ENCODE data around the gene SYT8. TPM values are rescaled to one million over a fixed set of nuclear protein-coding genes. Genes with fewer than 3 reads are reported as not detected.
"Not testable (repeated sequence)": the region's sequence is repeated elsewhere in the genome, so short reads cannot be mapped to it uniquely, and the experiment has no call there.

The SYT8 gene
- total RNA-seq, 5 donors from 2014 or later (not counting 1 experiment from before 2014, with no cell fraction given): not detected

DNA sequence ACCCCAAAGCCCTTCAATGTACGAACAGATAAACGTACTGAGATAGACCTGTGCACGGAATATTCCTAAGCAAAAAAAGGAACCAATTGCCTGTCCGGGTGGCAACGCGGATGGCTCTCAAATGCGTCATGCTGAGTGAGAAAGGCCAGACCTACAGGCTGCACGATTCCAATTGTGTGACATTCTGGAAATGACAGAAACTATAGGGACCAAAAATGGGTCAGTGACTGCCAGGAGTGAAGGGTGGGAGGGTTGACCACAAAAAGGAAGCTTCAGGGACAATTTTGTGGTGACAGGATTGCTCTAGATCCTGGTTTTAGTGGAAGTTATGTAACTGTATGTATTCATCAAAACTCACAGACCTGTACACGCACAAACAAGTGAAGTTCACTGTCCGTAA lies 24.0 kb upstream of the SYT8 start:
- Mint-ChIP-seq H3K27ac (no peak overlapping the region), H3K4me3 (no peak overlapping the region), H3K27me3 (peaks cover 8 to 11% of the 10 kb centered on the region in 2 donors), H3K9me3 (no peaks in the 10 kb centered on the region), H3K4me1 (no peaks in the 10 kb centered on the region), H3K36me3 (no peaks in the 10 kb centered on the region)
- CTCF ChIA-PET: no interaction called here
- Histone ChIP-seq H3K27ac (ENCODE audit: low read length) (no peak overlapping the region), H3K36me3 (ENCODE audit: control insufficient read depth in 2 of 2, extremely low read depth in 1 of 2, insufficient read depth in 1 of 2, low read length in 1 of 2) (no peaks in the 10 kb centered on the region), H3K4me1 (ENCODE audit: control insufficient read depth in 1 of 2, extremely low read depth in 1 of 2, insufficient read depth in 2 of 2, low read length in 2 of 2) (no peaks in the 10 kb centered on the region), H3K27me3 (replicated peaks in 1 of 2; ENCODE audit: control insufficient read depth in 2 of 2, extremely low read depth in 1 of 2, insufficient read depth in 2 of 2, low read length in 1 of 2) (peaks cover 5 to 21% of the 10 kb centered on the region in 2 experiments), H3K9me3 (no peaks in the 10 kb centered on the region), H3K4me3 (ENCODE audit: control insufficient read depth in 1 of 2, extremely low read depth in 1 of 2, low read length in 1 of 2) (no peak overlapping the region)
- WGBS (ENCODE audit: insufficient coverage): 49% methylated on average over 6 of the region's 10 CpGs
- ATAC-seq (replicated peaks in 1 of 4): no peak
- no peak for DNase-seq
- POLR2A ChIA-PET: interaction anchor here (0.6 to 0.7 kb wide), 2 partner anchors 21 to 617 kb away, joined by 3 to 11 read pairs; no protein-coding TSS in a partner anchor

- Histone ChIP-seq H3K36me3 (ENCODE audit: control insufficient read depth in 2 of 2, extremely low read depth in 1 of 2, insufficient read depth in 1 of 2, low read length in 1 of 2) (no peaks in the 10 kb centered on the region), H3K4me1 (ENCODE audit: control insufficient read depth in 1 of 2, extremely low read depth in 1 of 2, insufficient read depth in 2 of 2, low read length in 2 of 2) (no peaks in the 10 kb centered on the region), H3K4me3 (ENCODE audit: control insufficient read depth in 1 of 2, extremely low read depth in 1 of 2, low read length in 1 of 2) (no peak overlapping the region), H3K27me3 (replicated peaks in 1 of 2; ENCODE audit: control insufficient read depth in 2 of 2, extremely low read depth in 1 of 2, insufficient read depth in 2 of 2, low read length in 1 of 2) (peaks cover 5 to 20% of the 10 kb centered on the region in 2 experiments), H3K9me3 (no peaks in the 10 kb centered on the region), H3K27ac (ENCODE audit: low read length) (no peak overlapping the region)
- Mint-ChIP-seq H3K27ac (no peak overlapping the region), H3K9me3 (peaks cover 0 to under 1% (median 0%) of the 10 kb centered on the region in 3 donors), H3K27me3 (peaks cover 8 to 11% of the 10 kb centered on the region in 2 donors), H3K36me3 (no peaks in the 10 kb centered on the region), H3K4me3 (no peak overlapping the region), H3K4me1 (no peaks in the 10 kb centered on the region)
- DNase-seq (no peak), ATAC-seq (replicated peaks in 1 of 4) (no peak)
- POLR2A ChIA-PET: no interaction called here
- 86% methylated on average over 5 of the region's 5 CpGs for WGBS (ENCODE audit: insufficient coverage)
- CTCF ChIA-PET: interaction anchor here in 1 of 2 donors (0.6 kb wide), 1 partner anchor 111 kb away, joined by 3 read pairs; no protein-coding TSS in a partner anchor
Measured at GRCh38 chr11:1812274-1812673, 22.5 kb upstream of the SYT8 start.

GRCh38 chr11:1812801-1813200 lies 22.0 kb upstream of the SYT8 start:
- no peaks in the 10 kb centered on the region for H3K36me3 ChIP-seq (ENCODE audit: control insufficient read depth in 2 of 2, extremely low read depth in 1 of 2, insufficient read depth in 1 of 2, low read length in 1 of 2)
- POLR2A ChIA-PET: no interaction called here
- DNase-seq: no peak
- H3K36me3 Mint-ChIP-seq: no peaks in the 10 kb centered on the region
- no peak overlapping the region for H3K27ac ChIP-seq (ENCODE audit: low read length)
- H3K9me3 ChIP-seq: no peaks in the 10 kb centered on the region
- CTCF ChIA-PET: no interaction called here
- H3K4me3 ChIP-seq (ENCODE audit: control insufficient read depth in 1 of 2, extremely low read depth in 1 of 2, low read length in 1 of 2): no peak overlapping the region
- H3K27me3 ChIP-seq (replicated peaks in 1 of 2; ENCODE audit: control insufficient read depth in 2 of 2, extremely low read depth in 1 of 2, insufficient read depth in 2 of 2, low read length in 1 of 2): peaks cover 5 to 20% of the 10 kb centered on the region in 2 experiments
- no peaks in the 10 kb centered on the region for H3K4me1 ChIP-seq (ENCODE audit: control insufficient read depth in 1 of 2, extremely low read depth in 1 of 2, insufficient read depth in 2 of 2, low read length in 2 of 2)
- H3K4me1 Mint-ChIP-seq: no peaks in the 10 kb centered on the region
- H3K9me3 Mint-ChIP-seq: peaks cover 0 to 6% (median 0%) of the 10 kb centered on the region in 3 donors
- peaks cover 3 to 11% of the 10 kb centered on the region in 2 donors for H3K27me3 Mint-ChIP-seq
- H3K4me3 Mint-ChIP-seq: no peak overlapping the region
- 89% methylated on average over 9 of the region's 15 CpGs for WGBS (ENCODE audit: insufficient coverage)
- no peak for ATAC-seq (replicated peaks in 1 of 4)
- no peak overlapping the region for H3K27ac Mint-ChIP-seq

GRCh38 chr11:1813356-1813755 lies 21.4 kb upstream of the SYT8 start:
- H3K9me3 Mint-ChIP-seq; POLR2A ChIA-PET; H3K4me3 ChIP-seq (ENCODE audit: control insufficient read depth in 1 of 2, extremely low read depth in 1 of 2, low read length in 1 of 2); H3K36me3 ChIP-seq (ENCODE audit: control insufficient read depth in 2 of 2, extremely low read depth in 1 of 2, insufficient read depth in 1 of 2, low read length in 1 of 2); DNase-seq; ATAC-seq (replicated peaks in 1 of 4); H3K4me1 ChIP-seq (ENCODE audit: control insufficient read depth in 1 of 2, extremely low read depth in 1 of 2, insufficient read depth in 2 of 2, low read length in 2 of 2); H3K4me3 Mint-ChIP-seq; H3K27ac ChIP-seq (ENCODE audit: low read length); H3K27ac Mint-ChIP-seq; H3K36me3 Mint-ChIP-seq; H3K9me3 ChIP-seq; H3K4me1 Mint-ChIP-seq; CTCF ChIA-PET: not testable (repeated sequence)
- H3K27me3 Mint-ChIP-seq: peaks cover 0 to 11% of the 10 kb centered on the region in 2 donors
- 87% methylated on average over 7 of the region's 9 CpGs for WGBS (ENCODE audit: insufficient coverage)
- H3K27me3 ChIP-seq (replicated peaks in 1 of 2; ENCODE audit: control insufficient read depth in 2 of 2, extremely low read depth in 1 of 2, insufficient read depth in 2 of 2, low read length in 1 of 2): peaks cover 5 to 20% of the 10 kb centered on the region in 2 experiments

DNA sequence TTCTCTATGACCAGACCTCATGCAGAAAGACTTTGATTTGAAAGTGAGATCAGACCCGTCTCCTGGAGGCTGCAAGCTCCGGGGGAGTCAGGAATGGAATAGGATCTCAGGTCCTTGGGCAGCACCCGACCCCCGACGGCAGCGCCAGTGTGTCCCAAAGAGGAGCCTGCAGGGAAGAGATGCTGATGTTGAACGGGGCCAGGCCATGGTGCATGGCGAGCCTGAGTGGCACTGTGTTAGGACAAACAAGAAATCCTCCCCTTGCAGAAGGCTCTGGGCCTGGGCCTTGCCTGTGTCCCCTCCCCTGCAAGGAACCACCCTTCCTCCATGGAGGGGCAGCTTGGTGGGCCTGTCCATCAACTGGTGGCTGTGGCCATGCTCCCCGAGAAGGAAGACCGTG lies 20.1 kb upstream of the SYT8 start:
- DNase-seq (no peak), ATAC-seq (replicated peaks in 1 of 4) (no peak)
- H3K4me3 Mint-ChIP-seq: no peak overlapping the region
- Histone ChIP-seq H3K36me3 (ENCODE audit: control insufficient read depth in 2 of 2, extremely low read depth in 1 of 2, insufficient read depth in 1 of 2, low read length in 1 of 2) (no peaks in the 10 kb centered on the region), H3K9me3 (no peaks in the 10 kb centered on the region), H3K27ac (ENCODE audit: low read length) (no peak overlapping the region), H3K27me3 (replicated peaks in 1 of 2; ENCODE audit: control insufficient read depth in 2 of 2, extremely low read depth in 1 of 2, insufficient read depth in 2 of 2, low read length in 1 of 2) (peaks cover 5 to 20% of the 10 kb centered on the region in 2 experiments), H3K4me1 (ENCODE audit: control insufficient read depth in 1 of 2, extremely low read depth in 1 of 2, insufficient read depth in 2 of 2, low read length in 2 of 2) (no peaks in the 10 kb centered on the region), H3K4me3 (ENCODE audit: control insufficient read depth in 1 of 2, extremely low read depth in 1 of 2, low read length in 1 of 2) (no peak overlapping the region)
- ChIA-PET POLR2A (no interaction called here), CTCF (no interaction called here)
- peaks cover 0 to 11% of the 10 kb centered on the region in 2 donors for H3K27me3 Mint-ChIP-seq
- H3K36me3 Mint-ChIP-seq: no peaks in the 10 kb centered on the region
- H3K9me3 Mint-ChIP-seq: peaks cover 0 to 9% (median 0%) of the 10 kb centered on the region in 3 donors
- no peaks in the 10 kb centered on the region for H3K4me1 Mint-ChIP-seq
- no peak overlapping the region for H3K27ac Mint-ChIP-seq
- 80% methylated on average over 10 of the region's 10 CpGs for WGBS (ENCODE audit: insufficient coverage)

- Histone ChIP-seq H3K4me1 (ENCODE audit: control insufficient read depth in 1 of 2, extremely low read depth in 1 of 2, insufficient read depth in 2 of 2, low read length in 2 of 2) (no peaks in the 10 kb centered on the region), H3K36me3 (ENCODE audit: control insufficient read depth in 2 of 2, extremely low read depth in 1 of 2, insufficient read depth in 1 of 2, low read length in 1 of 2) (no peaks in the 10 kb centered on the region), H3K27me3 (replicated peaks in 1 of 2; ENCODE audit: control insufficient read depth in 2 of 2, extremely low read depth in 1 of 2, insufficient read depth in 2 of 2, low read length in 1 of 2) (peaks cover 5 to 20% of the 10 kb centered on the region in 2 experiments), H3K9me3 (no peaks in the 10 kb centered on the region), H3K4me3 (ENCODE audit: control insufficient read depth in 1 of 2, extremely low read depth in 1 of 2, low read length in 1 of 2) (no peak overlapping the region), H3K27ac (ENCODE audit: low read length) (no peak overlapping the region)
- Mint-ChIP-seq H3K36me3 (no peaks in the 10 kb centered on the region), H3K27ac (no peak overlapping the region), H3K9me3 (peaks cover 0 to 9% (median 0%) of the 10 kb centered on the region in 3 donors), H3K4me1 (no peaks in the 10 kb centered on the region), H3K27me3 (peaks cover 0 to 11% of the 10 kb centered on the region in 2 donors), H3K4me3 (no peak overlapping the region)
- ChIA-PET CTCF (no interaction called here), POLR2A (no interaction called here)
- ATAC-seq (replicated peaks in 1 of 4) (no peak), DNase-seq (no peak)
- WGBS (ENCODE audit: insufficient coverage): 78% methylated on average over 6 of the region's 8 CpGs
Measured at GRCh38 chr11:1815311-1815710, 19.5 kb upstream of the SYT8 start.

GRCh38 chr11:1815751-1816150 lies 19.0 kb upstream of the SYT8 start:
- H3K4me1 Mint-ChIP-seq: no peaks in the 10 kb centered on the region
- H3K9me3 Mint-ChIP-seq: peaks cover 0 to 9% (median 0%) of the 10 kb centered on the region in 3 donors
- WGBS (ENCODE audit: insufficient coverage): 80% methylated on average over 5 of the region's 7 CpGs
- no peak overlapping the region for H3K4me3 Mint-ChIP-seq
- Histone ChIP-seq H3K4me3 (ENCODE audit: control insufficient read depth in 1 of 2, extremely low read depth in 1 of 2, low read length in 1 of 2) (no peak overlapping the region), H3K9me3 (no peaks in the 10 kb centered on the region), H3K4me1 (ENCODE audit: control insufficient read depth in 1 of 2, extremely low read depth in 1 of 2, insufficient read depth in 2 of 2, low read length in 2 of 2) (no peaks in the 10 kb centered on the region), H3K27me3 (replicated peaks in 1 of 2; ENCODE audit: control insufficient read depth in 2 of 2, extremely low read depth in 1 of 2, insufficient read depth in 2 of 2, low read length in 1 of 2) (peaks cover 2 to 20% of the 10 kb centered on the region in 2 experiments), H3K27ac (ENCODE audit: low read length) (no peak overlapping the region), H3K36me3 (ENCODE audit: control insufficient read depth in 2 of 2, extremely low read depth in 1 of 2, insufficient read depth in 1 of 2, low read length in 1 of 2) (no peaks in the 10 kb centered on the region)
- H3K27me3 Mint-ChIP-seq: peaks cover 0 to 11% of the 10 kb centered on the region in 2 donors
- no peaks in the 10 kb centered on the region for H3K36me3 Mint-ChIP-seq
- H3K27ac Mint-ChIP-seq: no peak overlapping the region
- no peak for ATAC-seq (replicated peaks in 1 of 4)
- ChIA-PET POLR2A (no interaction called here), CTCF (interaction anchor here in 1 of 2 donors (0.6 kb wide), 1 partner anchor 513 kb away, joined by 3 read pairs; no protein-coding TSS in a partner anchor)
- no peak for DNase-seq

All from T-cell (primary cell).